SHP77 treated with DMSO at 0.1 percent for 48 hours (cell line): ENCODE results near the gene CRBN.

Experiments used
- DNase-seq: peaks from one replicate; lab custom pipeline; 2025; lab: John Stamatoyannopoulos, UW

CRBN gene

DNA sequence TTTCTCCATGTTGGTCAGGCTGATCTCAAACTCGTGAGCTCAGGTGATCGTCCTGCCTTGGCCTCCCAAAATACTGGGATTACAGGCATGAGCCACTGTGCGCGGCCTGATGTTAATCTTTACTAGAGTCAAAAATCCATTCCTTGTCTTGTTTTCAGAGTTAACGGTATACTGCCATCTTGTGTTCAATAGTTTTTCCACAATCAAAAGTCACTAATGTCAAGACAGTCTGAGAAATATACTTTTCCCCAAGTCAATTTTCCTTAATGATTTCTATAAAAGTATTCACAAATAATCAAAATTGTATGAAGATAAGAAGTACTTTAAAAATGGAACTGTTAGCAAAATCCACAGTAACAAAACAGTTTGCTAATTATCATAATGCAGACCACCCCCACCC is 8.5 kb downstream of the CRBN start:
- DNase-seq: no peak

DNA sequence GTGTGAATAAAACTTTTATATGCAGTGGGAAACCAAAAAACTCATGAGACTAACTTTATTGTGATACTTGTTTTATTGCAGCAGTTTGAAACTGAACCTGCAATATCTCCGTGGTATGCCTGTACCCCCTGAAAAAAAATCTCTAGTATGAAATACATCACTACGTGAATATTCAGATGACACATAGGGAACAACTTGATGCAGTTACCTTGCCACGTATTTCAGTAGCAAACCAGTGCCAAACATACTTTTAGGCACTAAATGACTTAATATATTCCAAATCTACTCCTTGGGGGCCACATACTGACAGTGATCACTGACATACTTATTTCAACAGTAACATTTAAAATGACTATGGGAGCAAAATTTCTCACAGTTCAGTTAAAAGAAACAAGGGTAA is 13.8 kb downstream of the CRBN start:
- no peak for DNase-seq

DNA sequence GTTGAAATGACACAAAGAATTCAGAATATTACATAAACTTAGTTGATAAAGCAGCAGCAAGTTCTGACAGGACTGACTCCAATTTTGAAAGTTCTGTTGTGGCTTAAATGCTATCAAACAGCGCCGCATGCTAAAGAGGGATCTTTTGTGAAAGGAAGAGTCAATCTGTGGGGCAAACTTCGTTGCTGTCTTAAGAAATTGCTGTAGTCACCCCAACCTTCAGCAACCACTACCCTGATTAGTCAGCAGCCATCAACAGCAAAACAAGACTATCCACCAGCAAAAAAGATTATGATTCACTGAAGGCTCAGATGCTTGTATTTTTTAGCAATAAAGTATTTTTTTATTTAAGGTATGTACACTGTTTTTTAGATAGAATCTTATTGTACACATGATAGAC is 14.2 kb downstream of the CRBN start:
- no peak for DNase-seq

DNA sequence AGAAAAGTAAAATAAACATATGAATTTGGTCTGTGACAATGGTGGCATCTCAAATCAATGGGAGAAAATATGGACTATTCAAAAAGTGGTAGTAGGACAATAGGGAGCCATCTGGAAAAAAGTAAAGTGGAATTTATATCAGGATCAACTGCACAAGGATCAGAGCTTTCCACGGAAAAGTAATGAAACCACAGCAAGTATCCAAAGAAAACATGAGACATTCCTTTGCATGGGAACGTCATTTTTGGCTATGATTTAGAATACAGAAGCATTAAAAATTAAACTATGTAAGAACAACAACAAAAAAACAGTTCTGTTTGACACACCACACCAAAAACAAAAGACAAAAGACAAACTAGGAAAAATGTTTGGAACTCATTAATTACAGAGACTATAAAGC is 18.7 kb downstream of the CRBN start:
- no peak for DNase-seq

GRCh38 chr3:3157484-3157883 is 22.0 kb downstream of the CRBN start:
- DNase-seq: no peak

DNA sequence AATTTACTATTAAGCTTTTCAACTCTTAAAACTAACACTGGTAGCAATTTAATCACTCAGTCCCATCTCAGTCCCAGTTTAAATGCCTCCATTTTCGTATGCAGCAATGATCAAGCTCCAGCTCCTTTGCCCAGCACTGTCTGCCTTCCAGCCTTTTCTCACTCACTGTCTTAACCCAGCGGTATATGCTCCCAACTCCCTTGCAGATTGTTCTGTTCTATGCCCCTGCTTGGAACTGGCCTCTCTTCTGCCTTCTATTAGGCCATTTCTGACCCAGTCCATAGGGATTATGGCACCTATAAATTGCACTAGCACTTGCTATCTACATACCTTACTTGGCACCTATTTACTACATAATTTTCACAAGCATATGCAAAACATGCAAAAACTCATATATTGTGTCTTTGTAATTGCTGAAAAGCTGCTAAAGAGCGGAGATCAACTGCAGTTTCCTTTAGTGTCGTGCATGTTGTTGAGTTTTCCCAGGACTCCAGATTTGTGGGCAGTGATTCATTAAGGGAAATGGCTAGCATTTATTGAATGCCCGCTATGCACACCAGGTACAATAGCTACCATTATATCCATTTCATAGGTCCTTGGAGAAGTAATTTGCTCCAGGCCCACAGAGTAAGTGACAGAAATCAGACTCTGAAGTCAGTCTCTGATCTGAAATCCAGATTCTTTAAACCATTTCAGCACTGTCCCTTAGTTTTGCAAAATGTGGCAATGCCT is 24.4 kb downstream of the CRBN start:
- no peak for DNase-seq

GRCh38 chr3:3151513-3151912 is 28.0 kb downstream of the CRBN start:
- no peak for DNase-seq

DNA sequence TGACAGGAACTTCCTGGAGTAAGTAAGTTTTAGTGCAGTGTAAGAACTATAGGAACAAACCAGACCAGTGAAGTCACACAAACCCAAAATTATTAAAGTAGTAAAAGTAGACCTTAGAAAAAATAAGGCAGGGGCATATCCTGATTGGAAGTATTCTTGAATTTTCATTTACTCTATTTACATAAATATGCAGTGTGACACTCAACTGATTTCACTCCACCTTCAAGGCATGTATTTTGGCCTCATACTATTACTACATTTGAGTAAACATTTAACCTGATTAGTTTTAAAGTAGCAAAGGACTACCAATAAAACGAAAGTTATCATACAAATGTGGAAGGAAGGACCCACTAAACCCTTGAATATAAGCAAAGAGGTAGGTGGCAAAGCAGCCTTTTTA is 29.9 kb downstream of the CRBN start:
- no peak for DNase-seq

DNA sequence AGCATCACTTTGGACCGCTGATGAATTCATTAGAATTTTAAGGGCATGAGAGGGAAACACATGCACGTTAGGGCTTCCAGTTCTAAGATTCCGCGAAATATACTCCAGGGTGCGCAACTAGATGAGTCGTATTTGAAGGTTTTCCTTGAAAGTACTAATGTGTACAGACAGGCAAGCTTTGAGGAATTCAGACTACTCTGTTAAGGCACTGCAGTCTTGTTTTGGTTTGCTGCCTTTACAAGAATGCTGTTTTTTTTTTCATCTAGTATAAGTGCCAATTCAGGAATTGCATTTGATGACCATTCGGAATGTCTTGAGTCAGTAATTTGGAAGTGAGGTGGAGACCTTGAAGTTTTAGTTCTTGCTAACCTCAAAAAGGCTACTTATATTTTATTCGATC is 33.7 kb downstream of the CRBN start:
- no peak for DNase-seq

DNA sequence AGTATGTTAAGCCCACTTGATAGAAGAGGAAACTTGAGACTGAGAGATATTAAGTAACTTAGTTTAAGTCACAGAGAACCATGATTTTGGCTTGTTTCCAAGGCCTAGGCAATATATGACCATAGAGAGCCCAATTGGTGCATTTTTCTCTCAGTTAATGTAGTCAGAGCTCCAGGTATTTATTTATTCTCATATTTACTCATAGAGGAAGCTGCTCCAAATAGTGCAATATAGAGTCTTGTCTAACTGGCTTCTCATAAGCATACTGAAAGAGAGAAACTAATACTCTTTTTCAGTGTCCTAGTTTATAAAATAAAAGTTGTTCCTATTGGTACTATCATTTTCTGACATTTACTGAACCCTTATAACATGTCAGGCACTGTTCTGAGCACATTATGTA is 37.6 kb downstream of the CRBN start:
- DNase-seq: no peak

GRCh38 chr3:3137526-3137925 is 42.0 kb downstream of the CRBN start:
- no peak for DNase-seq

GRCh38 chr3:3134750-3135448 is 44.6 kb downstream of the CRBN start:
- no peak for DNase-seq

- DNase-seq: no peak
Observed at GRCh38 chr3:3133500-3133899, 46.0 kb downstream of the CRBN start.

DNA sequence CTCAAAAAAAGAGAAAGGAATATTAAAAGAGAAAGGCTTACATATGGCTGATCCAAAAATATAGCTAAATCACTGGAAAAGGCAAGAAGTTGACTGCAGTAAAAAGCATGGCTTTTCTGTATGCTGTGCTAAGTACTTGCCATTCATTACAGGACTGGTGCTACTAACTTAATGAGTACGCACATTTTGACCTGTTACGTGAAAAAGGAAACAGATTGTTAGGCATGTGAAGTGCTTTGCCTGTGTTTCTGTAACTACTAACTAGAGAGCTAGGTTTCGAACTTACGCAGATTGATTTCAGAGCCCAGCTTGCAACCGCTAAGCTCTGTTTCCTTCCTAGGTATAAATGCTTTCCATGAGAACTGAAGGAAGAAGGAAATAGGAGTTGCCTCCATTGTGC is 49.9 kb downstream of the CRBN start:
- DNase-seq: no peak

GRCh38 chr3:3127432-3128010 is 52.0 kb downstream of the CRBN start:
- no peak for DNase-seq

DNA sequence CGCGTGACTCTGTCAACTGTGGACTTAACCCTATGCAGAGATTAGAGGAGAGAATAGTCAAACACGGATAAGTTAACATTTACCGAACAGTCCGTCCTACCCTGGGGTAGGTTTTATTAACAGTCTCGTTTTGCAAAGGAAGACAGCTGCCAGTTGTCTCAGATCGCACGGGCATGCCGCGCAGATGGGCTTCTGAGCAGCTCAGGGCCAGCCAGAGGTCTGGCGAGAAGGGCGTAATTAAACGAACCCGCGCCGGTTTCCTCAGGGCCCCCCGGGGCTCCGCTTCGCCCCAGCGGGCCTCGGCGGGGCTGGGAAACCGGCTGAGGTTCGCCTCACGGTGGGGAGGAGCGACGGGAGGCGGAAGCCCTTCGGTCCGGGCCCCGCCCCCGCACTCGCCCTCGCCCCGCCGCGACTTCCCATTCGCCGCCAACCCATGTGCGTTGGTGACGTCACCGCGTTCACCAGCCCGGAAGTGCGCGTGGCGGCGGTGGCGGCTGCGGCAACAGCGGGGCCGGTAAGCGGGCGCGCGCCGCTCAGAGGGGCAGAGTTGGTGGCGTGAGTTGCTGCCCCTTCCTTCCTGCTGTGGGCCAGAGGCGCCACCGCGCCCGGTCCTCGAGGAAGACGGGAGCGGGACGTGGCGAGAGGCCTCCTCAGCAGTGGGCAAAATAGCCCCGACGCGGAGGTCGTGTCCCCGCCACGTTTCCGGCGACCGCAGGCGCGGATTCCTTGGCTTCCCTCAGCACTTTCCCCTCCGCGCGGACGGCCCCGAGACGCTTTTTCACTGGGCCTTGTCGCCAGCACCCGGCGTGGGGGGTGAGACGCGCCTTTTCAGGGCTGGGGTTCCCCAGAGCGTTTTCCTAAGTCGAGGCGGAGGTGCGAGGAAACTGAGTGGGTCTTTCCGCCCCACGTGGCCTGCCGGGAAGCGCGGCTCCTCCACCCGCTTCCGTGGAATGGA is 52.7 kb downstream of the CRBN start, which contains the start of gene TRNT1:
Gene TRNT1, plus strand, starts transcription at position 464 of the 955 bp plus-strand sequence. CDS start 2,101 bp downstream, outside the sequence.
- peak; percentile 59 for DNase-seq

DNA sequence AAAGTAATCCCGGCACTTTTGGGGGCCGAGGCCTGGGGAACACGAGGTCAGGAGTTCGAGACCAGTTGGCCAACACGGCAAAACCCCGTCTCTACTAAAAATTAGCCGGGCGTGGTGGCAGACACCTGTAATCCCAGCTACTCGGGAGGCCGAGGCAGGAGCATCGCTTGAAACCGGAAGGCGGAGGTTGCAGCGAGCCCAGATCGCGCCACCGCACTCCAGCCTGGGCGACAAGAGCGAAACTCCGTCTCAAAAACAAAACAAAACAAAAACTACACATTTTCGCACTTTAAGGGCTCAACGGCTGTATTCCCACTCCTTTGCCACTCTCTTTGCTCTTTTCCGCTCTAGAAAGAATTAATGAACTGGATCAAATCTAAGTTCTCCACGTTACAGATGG is 53.5 kb downstream of the CRBN start:
- DNase-seq: no peak

DNA sequence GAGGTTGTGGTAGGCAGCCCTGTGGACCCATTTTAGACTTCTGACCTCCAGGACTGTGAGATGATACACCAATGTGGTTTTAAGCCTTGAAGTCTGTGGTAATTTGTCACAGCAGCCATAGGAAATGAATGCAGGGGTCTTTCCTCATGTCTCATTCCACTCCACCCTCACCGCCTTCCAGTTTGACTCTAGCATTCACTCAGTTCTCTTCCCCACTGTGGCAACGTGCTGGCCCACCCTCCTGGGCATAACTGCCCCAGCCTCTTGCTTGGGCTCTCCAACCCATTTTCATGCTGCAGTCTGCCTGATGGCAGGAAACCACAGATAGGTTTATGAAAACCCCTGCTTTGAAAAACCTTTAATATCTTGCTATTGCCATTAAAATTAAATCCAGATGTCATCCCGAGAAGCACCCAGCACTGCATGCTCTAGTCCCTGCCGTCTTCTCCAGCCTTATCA is 60.1 kb downstream of the CRBN start:
- no peak for DNase-seq

DNA sequence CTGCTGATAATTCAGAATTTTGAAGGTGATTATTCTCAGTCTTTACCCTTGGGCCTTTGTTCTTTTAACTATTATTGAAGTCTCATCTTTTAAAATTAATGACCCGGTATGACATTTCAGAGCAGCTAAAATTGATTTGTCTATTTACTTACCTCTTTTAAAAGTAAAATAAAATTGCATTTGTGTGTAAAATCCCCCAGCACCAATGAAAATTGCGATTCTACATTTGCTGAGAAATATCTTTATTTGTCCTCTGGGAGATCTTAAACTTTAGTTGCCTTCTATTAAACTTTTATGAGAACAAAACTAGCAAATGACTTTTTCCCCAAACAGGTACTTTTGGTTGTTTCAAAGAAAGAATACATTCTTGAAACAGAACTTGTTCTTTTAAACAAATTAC is 61.8 kb downstream of the CRBN start:
- DNase-seq: no peak

DNA sequence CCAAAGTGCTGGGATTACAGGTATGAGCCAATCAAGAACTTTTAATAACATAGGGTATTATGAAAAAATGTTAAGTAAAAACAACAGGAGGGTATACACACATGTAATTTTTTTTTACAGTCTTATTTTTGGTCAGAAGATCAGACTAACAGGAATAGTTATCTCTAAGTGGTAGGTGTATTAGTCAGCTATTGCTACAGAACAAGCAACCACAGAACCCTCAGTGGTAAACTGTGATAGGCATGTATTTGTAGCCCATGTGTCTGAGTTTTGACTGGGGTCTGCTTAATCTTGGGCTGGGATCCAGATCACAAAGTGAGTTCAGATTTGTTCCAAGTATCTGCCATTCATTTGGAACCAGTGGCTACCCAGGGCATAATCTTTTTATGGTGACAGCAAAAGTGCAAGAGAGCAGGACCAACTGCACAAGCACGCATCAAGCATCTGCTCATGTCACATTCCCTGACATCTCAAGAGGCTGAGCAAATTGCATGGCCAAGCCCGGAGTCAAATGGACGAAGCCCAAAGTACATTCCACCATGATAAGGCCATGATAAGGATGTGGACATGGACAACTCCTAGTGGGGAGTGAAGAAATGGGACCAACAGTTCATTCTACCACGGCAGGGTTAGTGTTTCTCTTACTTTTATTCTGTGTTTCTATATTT is 66.3 kb downstream of the CRBN start:
- DNase-seq: no peak

DNA sequence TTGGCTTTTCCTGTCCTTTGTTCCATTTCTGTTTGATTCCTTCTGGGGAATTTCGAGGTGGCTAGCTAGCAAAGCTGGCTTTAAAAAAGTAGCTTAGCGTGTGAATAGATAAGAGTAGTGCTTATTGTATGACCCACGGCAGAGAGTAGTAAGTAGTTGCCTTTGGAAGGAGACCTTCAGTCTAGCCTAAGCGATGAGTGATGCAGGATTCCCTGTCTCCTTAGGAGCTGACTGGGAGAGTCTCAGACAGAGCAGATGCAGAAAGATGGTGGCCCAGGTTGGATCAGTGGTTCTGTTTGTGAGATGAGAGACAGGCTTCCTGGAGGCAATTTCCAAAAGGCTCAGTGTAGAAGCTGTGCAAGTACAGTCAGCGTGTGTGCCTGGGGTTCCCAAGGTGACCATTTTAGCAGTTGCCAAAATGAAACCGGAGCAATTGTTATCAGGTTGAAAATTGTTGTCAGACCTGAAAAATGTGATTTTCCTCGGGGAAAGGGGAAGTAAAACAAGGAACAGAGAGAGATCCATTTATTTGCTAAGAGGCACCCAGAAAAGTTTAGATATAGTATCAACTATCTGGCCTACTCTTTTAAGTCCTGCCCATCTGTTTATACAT is 68.6 kb downstream of the CRBN start:
- DNase-seq: no peak
